GM18520 (cell line): ENCODE measurements around the gene POLR2I.

Experiments
- ATAC-seq: cut with Tn5 transposase; IDR thresholded peaks from one replicate; pipeline ENCODE4 v1.9.1; 2021; ENCODE audit not compliant: unreplicated experiment

Gene POLR2I

DNA sequence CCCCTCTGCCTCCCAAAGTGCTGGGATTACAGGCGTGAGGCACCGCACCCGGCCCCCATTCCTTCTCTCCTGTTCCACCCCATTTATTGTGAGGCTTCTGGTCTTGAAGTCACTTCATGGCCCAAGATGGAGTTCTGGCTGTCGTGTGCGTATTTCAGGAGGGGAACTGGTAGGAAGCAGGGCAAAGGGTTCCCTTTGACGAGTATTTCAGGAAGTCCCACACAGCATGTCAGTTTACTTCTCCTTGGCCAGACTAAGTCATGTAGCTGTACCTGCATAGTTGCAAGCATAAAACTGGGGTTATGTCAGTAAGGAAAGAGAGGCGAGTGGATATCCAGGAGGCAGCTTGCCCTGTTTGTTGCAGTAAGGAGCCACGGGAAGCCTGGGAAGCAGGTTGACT lies 49.8 kb downstream of the POLR2I start:
- ATAC-seq = no peak
